ENCODE results near the gene SLIT1. TPM values are rescaled to one million over a fixed set of nuclear protein-coding genes. Genes with fewer than 3 reads are reported as not detected.

The SLIT1 gene
- polyA plus RNA-seq, 3 donors from 2014 or later: 0.07 to 0.36 TPM; not detected in 1

DNA sequence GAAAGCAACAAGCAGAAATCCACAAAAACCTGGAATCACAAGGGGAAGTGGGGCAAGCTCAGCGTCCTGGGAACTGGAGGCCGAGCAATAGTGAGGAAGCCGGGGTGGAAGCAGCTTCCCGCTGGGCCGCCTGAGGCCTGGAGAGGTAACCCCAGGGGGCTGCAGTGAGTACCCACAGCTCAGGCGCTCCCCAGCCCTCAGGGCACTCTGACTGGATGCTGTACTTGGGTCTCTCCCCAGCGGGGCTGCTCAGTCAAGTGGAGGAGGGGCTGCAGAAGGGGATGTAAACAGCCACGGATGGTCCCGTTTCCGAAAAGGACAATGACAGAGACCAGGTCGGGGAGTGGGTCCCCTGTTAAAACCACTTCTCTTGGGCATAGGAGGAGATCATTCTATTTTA, 50.3 kb downstream of the SLIT1 start:
- Mint-ChIP-seq H3K4me3 (no peak overlapping the region), H3K36me3 (no peaks in the 10 kb centered on the region), H3K4me1 (no peaks in the 10 kb centered on the region), H3K9me3 (no peaks in the 10 kb centered on the region), H3K27ac (no peak overlapping the region), H3K27me3 (ENCODE audit: low read depth in 3 of 3) (peaks cover 4 to 6% (median 5%) of the 10 kb centered on the region in 3 donors)
- no peak for DNase-seq

DNA sequence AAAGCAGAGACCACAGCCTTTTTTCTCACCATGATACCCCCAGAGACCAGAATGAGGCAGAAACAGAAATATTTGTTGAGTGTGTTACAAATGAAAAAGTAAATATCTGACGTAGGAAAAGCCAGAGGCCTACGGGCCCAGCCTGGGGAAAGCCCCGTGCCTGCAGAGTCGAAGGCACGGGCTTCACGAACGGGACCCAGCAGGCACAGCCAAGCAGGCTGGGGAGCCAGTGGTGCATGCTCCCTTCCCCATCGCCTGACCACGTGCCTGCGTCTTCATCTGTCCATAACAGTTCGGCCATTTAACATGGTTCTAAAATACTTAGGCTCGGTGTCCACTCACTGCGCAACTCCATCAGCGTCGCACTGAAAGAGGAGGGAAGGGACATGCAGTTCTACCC, 50.8 kb downstream of the SLIT1 start:
- Mint-ChIP-seq H3K27me3 (ENCODE audit: low read depth in 3 of 3) (peaks cover 2 to 6% (median 4%) of the 10 kb centered on the region in 3 donors), H3K4me3 (no peak overlapping the region), H3K4me1 (no peaks in the 10 kb centered on the region), H3K36me3 (no peaks in the 10 kb centered on the region), H3K27ac (no peak overlapping the region), H3K9me3 (no peaks in the 10 kb centered on the region)
- no peak for DNase-seq

GRCh38 chr10:97134110-97134509, 51.6 kb downstream of the SLIT1 start:
- peaks cover 4 to 6% (median 5%) of the 10 kb centered on the region in 3 donors for H3K27me3 Mint-ChIP-seq (ENCODE audit: low read depth in 3 of 3)
- no peak overlapping the region for H3K27ac Mint-ChIP-seq
- no peak for DNase-seq
- no peak overlapping the region for H3K4me3 Mint-ChIP-seq
- H3K4me1 Mint-ChIP-seq: no peaks in the 10 kb centered on the region
- H3K36me3 Mint-ChIP-seq: no peaks in the 10 kb centered on the region
- no peaks in the 10 kb centered on the region for H3K9me3 Mint-ChIP-seq

GRCh38 chr10:97132273-97132672, 53.5 kb downstream of the SLIT1 start:
- no peak overlapping the region for H3K4me3 Mint-ChIP-seq
- H3K36me3 Mint-ChIP-seq: no peaks in the 10 kb centered on the region
- no peak for DNase-seq
- no peaks in the 10 kb centered on the region for H3K4me1 Mint-ChIP-seq
- no peaks in the 10 kb centered on the region for H3K9me3 Mint-ChIP-seq
- peaks cover 4 to 6% (median 5%) of the 10 kb centered on the region in 3 donors for H3K27me3 Mint-ChIP-seq (ENCODE audit: low read depth in 3 of 3)
- no peak overlapping the region for H3K27ac Mint-ChIP-seq

- Mint-ChIP-seq H3K4me3 (no peak overlapping the region), H3K4me1 (no peaks in the 10 kb centered on the region), H3K27me3 (ENCODE audit: low read depth in 3 of 3) (peaks cover 4 to 6% (median 5%) of the 10 kb centered on the region in 3 donors), H3K27ac (no peak overlapping the region), H3K9me3 (no peaks in the 10 kb centered on the region), H3K36me3 (no peaks in the 10 kb centered on the region)
- no peak for DNase-seq
Measured at GRCh38 chr10:97131666-97132065, 54.1 kb downstream of the SLIT1 start.

- Mint-ChIP-seq H3K4me1 (no peaks in the 10 kb centered on the region), H3K27ac (no peak overlapping the region), H3K27me3 (ENCODE audit: low read depth in 3 of 3) (peaks cover 4 to 6% (median 5%) of the 10 kb centered on the region in 3 donors), H3K4me3 (no peak overlapping the region), H3K36me3 (no peaks in the 10 kb centered on the region), H3K9me3 (no peaks in the 10 kb centered on the region)
- no peak for DNase-seq
Measured at GRCh38 chr10:97131181-97131628, 54.6 kb downstream of the SLIT1 start.

DNA sequence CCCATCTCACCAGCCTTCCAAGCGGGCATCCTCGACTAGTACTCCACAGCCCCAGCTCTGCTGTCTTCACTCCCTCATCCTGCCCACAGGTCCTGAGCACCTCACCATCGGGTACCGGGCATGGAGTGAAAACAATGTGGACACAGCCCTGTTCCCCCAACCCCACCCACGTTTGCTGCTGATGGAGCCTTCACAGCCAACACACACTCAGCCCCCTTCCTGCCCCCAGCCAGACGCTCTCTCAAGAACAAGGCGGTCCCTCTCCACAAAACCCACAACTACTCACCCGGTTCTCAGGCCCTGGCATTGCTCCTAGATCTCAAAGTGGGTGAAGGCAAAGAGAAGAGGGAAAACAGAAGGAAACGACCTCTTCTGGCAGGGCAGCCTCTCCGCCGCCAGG, 56.1 kb downstream of the SLIT1 start:
- no peaks in the 10 kb centered on the region for H3K36me3 Mint-ChIP-seq
- no peak overlapping the region for H3K4me3 Mint-ChIP-seq
- H3K9me3 Mint-ChIP-seq: no peaks in the 10 kb centered on the region
- peaks cover 4 to 5% (median 5%) of the 10 kb centered on the region in 3 donors for H3K27me3 Mint-ChIP-seq (ENCODE audit: low read depth in 3 of 3)
- H3K4me1 Mint-ChIP-seq: no peaks in the 10 kb centered on the region
- DNase-seq: no peak
- H3K27ac Mint-ChIP-seq: no peak overlapping the region

GRCh38 chr10:97128516-97129154, 57.1 kb downstream of the SLIT1 start:
- peaks cover 4 to 5% (median 4%) of the 10 kb centered on the region in 3 donors for H3K27me3 Mint-ChIP-seq (ENCODE audit: low read depth in 3 of 3)
- no peak for DNase-seq
- no peak overlapping the region for H3K27ac Mint-ChIP-seq
- H3K4me3 Mint-ChIP-seq: no peak overlapping the region
- no peaks in the 10 kb centered on the region for H3K4me1 Mint-ChIP-seq
- H3K36me3 Mint-ChIP-seq: no peaks in the 10 kb centered on the region
- no peaks in the 10 kb centered on the region for H3K9me3 Mint-ChIP-seq

DNA sequence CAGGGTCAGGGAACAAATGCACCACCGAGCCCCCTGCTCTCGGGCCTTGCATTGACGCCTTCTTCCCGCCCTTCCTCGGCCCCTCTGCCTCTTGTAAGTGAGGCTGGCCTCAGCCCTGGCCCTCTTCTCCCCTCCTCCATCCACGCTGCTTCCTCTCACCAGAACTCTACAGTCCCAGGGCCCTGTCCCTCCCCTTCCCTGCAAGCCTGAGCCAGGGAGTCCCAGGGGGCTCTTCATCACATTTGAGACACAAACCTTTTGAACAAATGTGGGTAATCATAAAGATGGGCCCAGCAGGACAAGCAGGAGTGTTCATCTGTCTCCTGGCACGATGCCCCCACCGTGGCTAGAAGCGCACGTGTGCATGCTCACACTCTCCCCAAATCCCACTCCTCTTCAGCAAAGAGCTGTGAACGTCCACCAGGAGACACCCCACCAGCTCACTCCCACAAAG, 57.7 kb downstream of the SLIT1 start:
- Mint-ChIP-seq H3K27me3 (ENCODE audit: low read depth in 3 of 3) (peaks cover 4 to 5% (median 4%) of the 10 kb centered on the region in 3 donors), H3K9me3 (no peaks in the 10 kb centered on the region), H3K36me3 (no peaks in the 10 kb centered on the region), H3K4me1 (no peaks in the 10 kb centered on the region), H3K4me3 (no peak overlapping the region), H3K27ac (no peak overlapping the region)
- DNase-seq: no peak

DNA sequence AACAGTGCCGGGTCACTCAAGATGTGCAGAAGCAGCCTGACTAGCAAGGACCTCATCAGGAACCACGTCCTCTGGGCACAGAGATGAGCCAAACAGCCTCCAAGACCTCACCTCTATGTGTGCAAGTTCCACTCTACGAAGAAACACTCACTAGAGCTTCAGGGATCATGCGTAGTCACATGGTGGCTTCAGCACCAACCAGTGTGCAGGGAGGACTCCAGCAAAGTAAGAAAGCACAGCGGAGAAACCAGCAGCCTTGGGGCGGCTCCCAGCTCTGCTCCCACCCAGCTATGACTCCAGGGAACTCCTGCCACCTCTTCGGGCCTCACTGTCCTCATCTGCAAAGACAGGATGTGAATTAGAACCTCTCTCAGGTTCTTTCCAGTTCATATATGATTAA, 58.2 kb downstream of the SLIT1 start:
- Mint-ChIP-seq H3K4me3 (no peak overlapping the region), H3K36me3 (no peaks in the 10 kb centered on the region), H3K27me3 (ENCODE audit: low read depth in 3 of 3) (peaks cover 3 to 4% (median 3%) of the 10 kb centered on the region in 3 donors), H3K4me1 (no peaks in the 10 kb centered on the region), H3K27ac (no peak overlapping the region), H3K9me3 (no peaks in the 10 kb centered on the region)
- no peak for DNase-seq

DNA sequence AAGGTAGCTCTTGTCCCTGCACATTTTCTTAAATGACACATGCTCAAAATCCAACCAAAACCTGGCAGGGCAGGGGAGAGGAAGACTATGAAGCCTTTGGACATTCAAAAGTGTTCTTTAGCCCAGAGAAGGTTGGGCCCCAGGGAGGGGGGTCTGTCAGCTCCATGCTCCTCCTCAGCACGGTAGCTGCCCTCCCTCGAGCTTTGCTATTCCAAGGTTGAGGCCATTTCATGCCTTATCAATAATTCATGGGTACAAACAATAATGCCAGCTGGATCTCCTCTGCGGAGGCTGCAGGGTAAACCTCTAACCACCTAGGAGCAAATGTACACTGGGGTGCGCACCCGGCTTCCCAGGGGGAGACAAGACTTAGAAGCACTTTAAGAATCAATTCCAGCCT, 61.5 kb downstream of the SLIT1 start:
- no peak overlapping the region for H3K4me3 Mint-ChIP-seq
- no peaks in the 10 kb centered on the region for H3K36me3 Mint-ChIP-seq
- DNase-seq: no peak
- no peaks in the 10 kb centered on the region for H3K4me1 Mint-ChIP-seq
- H3K9me3 Mint-ChIP-seq: no peaks in the 10 kb centered on the region
- peaks cover 0 to 3% (median 2%) of the 10 kb centered on the region in 3 donors for H3K27me3 Mint-ChIP-seq (ENCODE audit: low read depth in 3 of 3)
- no peak overlapping the region for H3K27ac Mint-ChIP-seq

- no peak for DNase-seq
- no peak overlapping the region for H3K4me3 Mint-ChIP-seq
- H3K36me3 Mint-ChIP-seq: no peaks in the 10 kb centered on the region
- peaks cover 0 to 4% (median 2%) of the 10 kb centered on the region in 3 donors for H3K27me3 Mint-ChIP-seq (ENCODE audit: low read depth in 3 of 3)
- H3K9me3 Mint-ChIP-seq: no peaks in the 10 kb centered on the region
- H3K27ac Mint-ChIP-seq: no peak overlapping the region
- H3K4me1 Mint-ChIP-seq: no peaks in the 10 kb centered on the region
Measured at GRCh38 chr10:97123765-97124164, 62.0 kb downstream of the SLIT1 start.

DNA sequence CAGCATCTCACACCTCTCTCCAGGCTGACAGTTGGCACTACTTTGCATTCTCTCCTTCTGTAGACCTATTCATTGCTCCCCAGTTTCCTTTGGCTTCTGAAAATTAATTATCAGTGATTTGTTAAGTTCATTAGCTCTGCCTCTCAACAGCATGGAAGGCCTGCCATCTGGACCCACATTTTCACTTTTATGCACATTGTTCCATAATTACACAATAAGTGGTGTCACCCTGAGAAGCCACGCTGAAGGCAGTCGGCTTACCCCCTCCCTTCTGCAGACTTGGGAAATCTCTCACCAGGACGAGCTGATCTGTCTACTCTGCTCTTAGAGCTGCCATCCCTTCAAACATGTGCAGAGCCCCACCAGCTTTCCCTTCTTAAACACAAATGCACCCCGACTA, 64.7 kb downstream of the SLIT1 start:
- Mint-ChIP-seq H3K36me3 (peaks cover 0 to under 1% (median 0%) of the 10 kb centered on the region in 3 donors), H3K4me1 (no peaks in the 10 kb centered on the region), H3K27me3 (ENCODE audit: low read depth in 3 of 3) (peaks cover 0 to 6% (median 2%) of the 10 kb centered on the region in 3 donors), H3K4me3 (no peak overlapping the region), H3K9me3 (no peaks in the 10 kb centered on the region), H3K27ac (no peak overlapping the region)
- DNase-seq: no peak

DNA sequence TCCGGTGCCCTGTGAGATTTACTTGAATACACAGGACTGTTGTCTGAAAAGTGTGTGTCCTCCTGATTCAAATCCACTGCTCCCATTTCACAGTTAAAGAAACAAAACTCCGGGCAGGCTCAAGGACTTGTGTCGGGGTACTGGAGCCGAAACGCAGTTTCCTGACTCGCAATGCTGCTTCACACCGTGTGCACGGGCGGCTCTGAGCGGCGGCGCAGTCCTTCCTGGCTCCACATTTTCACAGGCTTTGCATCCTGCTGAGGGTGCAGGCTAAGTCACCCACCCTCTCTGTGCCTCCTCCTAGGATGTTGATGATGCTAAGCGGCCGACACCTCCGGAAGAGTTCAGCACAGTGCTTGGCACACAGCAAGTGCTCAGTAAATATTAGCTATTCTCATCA, 65.4 kb downstream of the SLIT1 start:
- H3K4me1 Mint-ChIP-seq: no peaks in the 10 kb centered on the region
- no peak overlapping the region for H3K4me3 Mint-ChIP-seq
- H3K27me3 Mint-ChIP-seq (ENCODE audit: low read depth in 3 of 3): peaks cover 0 to 6% (median 2%) of the 10 kb centered on the region in 3 donors
- DNase-seq: no peak
- H3K36me3 Mint-ChIP-seq: peaks cover 0 to 4% (median 0%) of the 10 kb centered on the region in 3 donors
- no peak overlapping the region for H3K27ac Mint-ChIP-seq
- no peaks in the 10 kb centered on the region for H3K9me3 Mint-ChIP-seq

Data from immature natural killer cell (primary cell).